Stimulated activated CD8-positive, alpha-beta memory T cell treated with anti-CD3 and anti-CD28 coated beads, Interleukin-4, amount 100 ng/mL, for 48 hours (primary cell): ENCODE measurements around the gene LYRM1.
"Not testable (repeated sequence)": the region's sequence is repeated elsewhere in the genome, so short reads cannot be mapped to it uniquely, and the experiment has no call there.

Experiments
- DNase-seq: peaks from one replicate; pipeline ENCODE4 v3.0.0-alpha.2; 2020

The LYRM1 gene

GRCh38 chr16:20903899-20904506, 3.4 kb downstream of the LYRM1 start:
- no peak for DNase-seq

GRCh38 chr16:20904507-20905081, 4.0 kb downstream of the LYRM1 start:
- no peak for DNase-seq

GRCh38 chr16:20905576-20905975, 5.0 kb downstream of the LYRM1 start:
- DNase-seq, result no peak

GRCh38 chr16:20906341-20907255, 6.0 kb downstream of the LYRM1 start:
- DNase-seq, result no peak

GRCh38 chr16:20910781-20911321, 10.3 kb downstream of the LYRM1 start:
- no peak for DNase-seq

- DNase-seq, result no peak
Observed at GRCh38 chr16:20911361-20911760, 10.8 kb downstream of the LYRM1 start.

GRCh38 chr16:20916289-20916688, 15.7 kb downstream of the LYRM1 start:
- no peak for DNase-seq

- DNase-seq, result no peak
Observed at GRCh38 chr16:20916942-20917341, 16.4 kb downstream of the LYRM1 start.

GRCh38 chr16:20918486-20919239, 18.1 kb downstream of the LYRM1 start:
- DNase-seq, result peak; percentile 33

GRCh38 chr16:20920091-20920490, 19.5 kb downstream of the LYRM1 start:
- DNase-seq, result no peak

- DNase-seq, result no peak
Observed at GRCh38 chr16:20920799-20921198, 20.2 kb downstream of the LYRM1 start.

- peak; percentile 16 for DNase-seq
Observed at GRCh38 chr16:20923876-20924275, 23.3 kb downstream of the LYRM1 start.

- no peak for DNase-seq
Observed at GRCh38 chr16:20925751-20926150, 25.2 kb downstream of the LYRM1 start.

- DNase-seq, result no peak
Observed at GRCh38 chr16:20928774-20929411, 28.3 kb downstream of the LYRM1 start.

- DNase-seq, result not testable (repeated sequence)
Observed at GRCh38 chr16:20929676-20930364, 29.2 kb downstream of the LYRM1 start.

- DNase-seq, result no peak
Observed at GRCh38 chr16:20930365-20930690, 29.8 kb downstream of the LYRM1 start.

GRCh38 chr16:20931066-20931600, 30.6 kb downstream of the LYRM1 start:
- DNase-seq, result no peak

- DNase-seq, result no peak
Observed at GRCh38 chr16:20933589-20933988, 33.0 kb downstream of the LYRM1 start.

GRCh38 chr16:20937736-20938135, 37.2 kb downstream of the LYRM1 start:
- DNase-seq, result no peak

- peak; percentile 35 for DNase-seq
Observed at GRCh38 chr16:20938426-20938825, 37.9 kb downstream of the LYRM1 start.

- DNase-seq, result no peak
Observed at GRCh38 chr16:20939611-20940010, 39.0 kb downstream of the LYRM1 start.
